Measurements from ENCODE around the gene HIPK1.
"Not testable (repeated sequence)": the region's sequence is repeated elsewhere in the genome, so short reads cannot be mapped to it uniquely, and the experiment has no call there.

Gene HIPK1

DNA sequence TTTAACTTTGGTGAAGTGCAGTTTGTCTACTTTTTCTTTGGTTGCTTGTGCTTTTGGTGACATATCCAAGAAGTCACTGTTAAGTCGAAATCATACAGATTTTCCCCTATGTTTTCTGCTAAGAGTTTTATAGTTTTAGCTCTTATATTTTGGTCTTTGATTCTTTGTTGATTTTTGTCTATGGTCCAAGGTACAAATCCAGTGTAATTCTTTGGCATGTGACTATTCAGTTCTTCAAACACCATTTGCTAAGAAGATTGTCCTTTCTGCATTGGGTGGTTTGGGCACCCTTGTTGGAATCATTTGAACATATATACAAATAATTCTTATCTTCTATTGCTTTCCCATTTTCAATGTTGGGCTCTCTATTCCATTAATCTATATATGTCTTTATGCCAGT lies 16.2 kb downstream of the HIPK1 start:
- no peak for DNase-seq

- DNase-seq = no peak
Measured at GRCh38 chr1:113946112-113946511, 17.0 kb downstream of the HIPK1 start.

DNA sequence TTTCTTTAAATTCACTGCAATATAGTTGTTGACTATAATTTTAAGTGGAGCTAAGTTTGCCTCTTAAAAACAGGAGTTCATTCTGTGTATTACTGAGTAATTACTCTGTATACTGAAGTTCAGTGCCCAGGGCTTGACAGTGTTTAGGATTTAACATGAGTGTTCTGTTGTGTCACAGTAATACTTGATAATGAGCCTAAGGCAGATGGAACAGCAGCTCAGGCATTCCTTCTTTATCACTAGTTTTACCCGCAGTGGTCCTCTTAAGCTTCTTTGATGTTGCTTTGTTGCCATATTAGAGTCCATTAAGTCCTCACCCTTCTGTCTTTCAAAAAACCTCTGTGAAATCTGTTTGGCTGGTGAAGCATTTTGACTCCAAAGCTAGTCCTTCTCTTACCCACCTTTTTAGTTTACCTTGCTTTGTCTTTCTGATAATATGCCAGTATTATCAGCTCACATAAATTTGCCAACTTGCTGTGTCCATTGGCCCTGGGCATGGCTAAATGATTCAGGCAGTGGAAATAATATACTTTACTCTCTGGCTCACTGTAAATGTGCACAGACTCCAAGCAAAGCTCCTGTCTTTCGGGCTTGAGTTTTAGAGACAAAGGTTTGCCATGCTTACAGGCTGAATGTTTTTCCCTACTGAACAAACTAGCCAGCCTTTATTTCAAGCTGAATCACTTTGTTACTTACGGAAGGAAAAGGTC lies 17.7 kb downstream of the HIPK1 start:
- peak in 1 of 14 donors; percentile 21 for DNase-seq

- no peak for DNase-seq
Measured at GRCh38 chr1:113947388-113948107, 18.4 kb downstream of the HIPK1 start.

DNA sequence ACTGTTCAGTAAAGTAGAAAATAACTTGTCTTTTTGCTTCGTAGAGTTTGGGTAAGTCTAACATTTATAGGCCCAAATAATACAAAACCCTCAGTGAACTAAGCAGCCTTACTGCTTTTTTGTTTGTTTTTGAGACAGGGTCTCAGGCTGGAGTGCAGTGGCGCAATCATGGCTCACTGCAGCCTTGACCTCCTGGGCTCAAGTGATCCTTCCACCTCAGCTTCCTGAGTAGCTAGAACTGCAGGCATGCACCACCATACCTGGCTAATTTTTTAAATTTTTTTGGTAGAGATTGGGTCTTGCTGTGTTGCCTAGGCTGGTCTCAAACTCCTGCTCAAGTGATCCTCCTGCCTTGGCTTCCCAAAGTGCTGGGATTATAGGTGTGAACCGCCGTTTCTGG lies 19.0 kb downstream of the HIPK1 start:
- not testable (repeated sequence) for DNase-seq

- DNase-seq = no peak
Measured at GRCh38 chr1:113949007-113949406, 19.9 kb downstream of the HIPK1 start.

DNA sequence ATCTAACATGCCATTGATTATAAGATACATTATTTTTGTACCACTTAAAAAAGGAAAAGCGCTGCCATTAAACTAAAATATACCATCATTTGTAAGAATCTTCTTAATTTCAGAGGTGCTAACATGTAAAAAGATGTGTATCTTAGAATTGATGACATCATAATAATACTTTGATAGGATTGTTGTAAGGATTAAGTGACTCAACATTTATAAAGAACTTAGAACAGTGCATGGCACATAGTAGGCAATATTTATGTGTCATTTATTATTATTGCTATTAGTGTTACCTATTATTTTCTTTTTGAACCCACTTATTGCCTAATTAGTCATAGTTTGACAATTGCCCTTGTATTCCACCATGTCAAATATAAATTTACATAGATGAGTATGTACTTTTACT lies 21.8 kb downstream of the HIPK1 start:
- no peak for DNase-seq

- no peak for DNase-seq
Measured at GRCh38 chr1:113951719-113952118, 22.6 kb downstream of the HIPK1 start.

GRCh38 chr1:113957984-113958383 lies 28.9 kb downstream of the HIPK1 start:
- no peak for DNase-seq

DNA sequence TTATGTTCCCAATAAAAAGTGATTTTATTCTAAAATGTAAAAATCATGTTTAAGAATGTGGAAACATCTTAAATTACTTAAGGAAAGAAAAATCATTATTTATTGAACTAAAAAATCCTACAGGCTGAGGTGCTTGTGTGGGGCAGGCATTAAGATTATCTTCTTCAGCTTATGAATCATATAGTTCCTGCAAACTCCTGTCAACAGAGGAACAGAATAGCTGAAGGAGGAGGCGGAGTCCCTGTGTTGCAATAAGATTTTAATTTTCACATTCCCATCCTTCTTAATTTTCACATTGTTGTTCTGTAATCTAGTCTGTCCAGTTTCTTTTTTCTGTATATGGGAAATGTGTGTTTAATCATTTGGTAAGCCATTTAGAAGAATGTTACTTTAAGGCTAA lies 29.6 kb downstream of the HIPK1 start:
- no peak for DNase-seq

DNA sequence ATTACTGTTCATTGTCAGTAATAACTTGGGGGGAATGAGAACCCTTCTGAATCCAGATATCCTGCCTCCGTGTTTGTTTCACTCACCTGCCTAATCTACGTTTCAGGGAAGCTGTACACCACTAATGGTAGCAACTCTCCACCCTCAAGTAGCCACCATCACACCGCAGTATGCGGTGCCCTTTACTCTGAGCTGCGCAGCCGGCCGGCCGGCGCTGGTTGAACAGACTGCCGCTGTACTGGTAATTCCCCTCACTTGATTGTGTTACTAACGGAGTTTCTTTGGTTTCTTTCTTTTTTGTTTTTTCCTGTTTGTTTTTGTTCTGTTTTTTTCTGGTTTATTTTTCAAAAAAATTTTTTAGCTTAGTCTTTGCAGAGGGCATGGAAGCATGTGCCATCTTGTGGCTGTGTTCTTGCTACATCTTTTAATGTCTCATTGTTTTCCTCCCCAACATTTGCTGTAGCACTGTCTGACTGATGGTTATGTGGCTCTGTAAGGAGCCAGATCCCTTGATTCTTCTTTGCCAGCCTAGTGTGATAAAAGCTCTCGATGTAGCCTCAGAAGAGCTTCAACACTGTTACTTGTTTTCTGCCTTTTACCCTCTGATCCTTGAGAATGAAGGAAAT lies 34.3 kb downstream of the HIPK1 start:
- peak in 1 of 14 donors; percentile 14 for DNase-seq

DNA sequence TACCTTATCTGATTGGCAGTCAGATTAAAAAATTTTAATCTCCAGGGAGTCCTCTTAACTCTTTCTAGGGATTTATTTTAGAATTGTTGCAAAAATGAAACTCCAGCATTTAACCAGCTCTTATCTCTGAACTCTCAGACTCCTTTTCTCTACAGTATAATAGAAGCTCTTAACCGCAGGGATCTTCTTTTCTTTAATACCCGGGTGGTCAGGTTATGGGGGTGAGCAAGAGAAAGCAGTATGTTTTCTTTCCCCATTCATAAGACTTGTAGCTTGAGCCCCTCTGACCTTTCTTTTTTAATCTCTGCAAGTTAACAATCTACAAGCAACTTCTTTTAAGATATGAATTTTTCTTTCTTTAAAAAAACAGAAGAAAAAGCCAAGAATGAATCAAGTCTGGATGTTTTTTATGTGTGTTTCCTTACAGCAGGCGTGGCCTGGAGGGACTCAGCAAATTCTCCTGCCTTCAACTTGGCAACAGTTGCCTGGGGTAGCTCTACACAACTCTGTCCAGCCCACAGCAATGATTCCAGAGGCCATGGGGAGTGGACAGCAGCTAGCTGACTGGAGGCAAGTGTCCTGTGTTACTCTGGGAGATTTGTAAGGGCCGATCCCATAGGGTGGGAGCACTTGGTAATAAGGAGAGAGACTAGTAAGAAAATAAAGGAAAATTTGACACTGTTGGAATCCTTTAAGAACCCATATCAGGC lies 36.7 kb downstream of the HIPK1 start:
- no peak for DNase-seq

- DNase-seq = no peak
Measured at GRCh38 chr1:113972954-113973353, 43.8 kb downstream of the HIPK1 start.

DNA sequence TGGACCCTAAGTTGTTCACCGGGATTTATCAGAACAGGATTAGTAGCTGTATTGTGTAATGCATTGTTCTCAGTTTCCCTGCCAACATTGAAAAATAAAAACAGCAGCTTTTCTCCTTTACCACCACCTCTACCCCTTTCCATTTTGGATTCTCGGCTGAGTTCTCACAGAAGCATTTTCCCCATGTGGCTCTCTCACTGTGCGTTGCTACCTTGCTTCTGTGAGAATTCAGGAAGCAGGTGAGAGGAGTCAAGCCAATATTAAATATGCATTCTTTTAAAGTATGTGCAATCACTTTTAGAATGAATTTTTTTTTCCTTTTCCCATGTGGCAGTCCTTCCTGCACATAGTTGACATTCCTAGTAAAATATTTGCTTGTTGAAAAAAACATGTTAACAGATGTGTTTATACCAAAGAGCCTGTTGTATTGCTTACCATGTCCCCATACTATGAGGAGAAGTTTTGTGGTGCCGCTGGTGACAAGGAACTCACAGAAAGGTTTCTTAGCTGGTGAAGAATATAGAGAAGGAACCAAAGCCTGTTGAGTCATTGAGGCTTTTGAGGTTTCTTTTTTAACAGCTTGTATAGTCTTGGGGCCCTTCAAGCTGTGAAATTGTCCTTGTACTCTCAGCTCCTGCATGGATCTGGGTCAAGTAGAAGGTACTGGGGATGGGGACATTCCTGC lies 46.2 kb downstream of the HIPK1 start:
- no peak for DNase-seq

- no peak for DNase-seq
Measured at GRCh38 chr1:113976609-113977278, 47.6 kb downstream of the HIPK1 start.

GRCh38 chr1:113977906-113978305 lies 48.8 kb downstream of the HIPK1 start:
- no peak for DNase-seq

DNA sequence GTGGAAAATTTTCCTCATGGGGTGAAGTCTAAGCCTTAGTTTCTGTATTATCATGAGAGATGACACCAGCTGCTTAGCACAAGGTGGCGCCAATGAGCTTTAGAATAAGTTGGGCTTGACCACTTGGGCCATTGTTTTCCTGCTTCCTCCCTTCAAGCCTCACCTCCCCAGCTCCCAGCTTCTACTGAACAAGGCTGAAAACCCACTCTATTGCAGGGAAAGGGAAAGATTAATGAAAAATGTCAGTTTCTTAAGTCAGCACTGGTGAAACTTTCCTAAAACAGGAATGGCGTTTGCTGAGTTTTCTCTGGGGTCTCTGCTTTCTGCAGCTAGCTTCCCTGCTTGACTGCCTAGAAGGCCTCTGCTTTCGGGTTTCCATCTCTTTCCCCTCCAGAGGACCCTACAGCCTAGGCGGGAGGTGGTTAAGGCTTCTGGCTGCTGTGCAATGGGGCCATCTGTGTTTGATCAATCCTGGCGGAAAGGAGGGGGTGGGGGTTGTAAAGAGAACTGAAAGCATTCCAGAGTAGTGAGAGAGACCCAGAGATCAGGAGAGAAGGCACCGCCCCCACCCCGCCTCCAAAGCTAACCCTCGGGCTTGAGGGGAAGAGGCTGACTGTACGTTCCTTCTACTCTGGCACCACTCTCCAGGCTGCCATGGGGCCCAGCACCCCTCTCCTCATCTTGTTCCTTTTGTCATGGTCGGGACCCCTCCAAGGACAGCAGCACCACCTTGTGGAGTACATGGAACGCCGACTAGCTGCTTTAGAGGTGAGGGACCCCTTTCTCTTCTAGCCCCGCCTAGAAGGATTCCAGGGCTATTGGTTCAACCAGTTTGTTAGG lies 50.0 kb downstream of the HIPK1 start, which contains the start of gene OLFML3:
OLFML3 (plus strand) TSS at position 612 of the 840 bp plus-strand sequence; CDS start at position 655, 43 bp downstream.
- DNase-seq = peak in 12 of 14 donors; percentile 30 to 70 (median 49)

DNA sequence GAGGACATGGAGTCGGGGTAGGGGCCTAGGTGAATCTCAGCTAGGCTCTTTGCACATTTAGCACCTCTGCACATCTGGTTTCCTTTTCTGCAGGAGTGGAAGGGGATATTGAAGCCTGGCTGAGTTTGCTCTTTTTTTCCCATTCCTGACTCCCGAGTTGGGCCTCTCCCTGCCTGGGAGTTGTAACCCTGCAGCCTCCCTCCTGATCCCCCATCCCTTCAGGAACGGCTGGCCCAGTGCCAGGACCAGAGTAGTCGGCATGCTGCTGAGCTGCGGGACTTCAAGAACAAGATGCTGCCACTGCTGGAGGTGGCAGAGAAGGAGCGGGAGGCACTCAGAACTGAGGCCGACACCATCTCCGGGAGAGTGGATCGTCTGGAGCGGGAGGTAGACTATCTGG lies 51.0 kb downstream of the HIPK1 start:
- DNase-seq = no peak

DNA sequence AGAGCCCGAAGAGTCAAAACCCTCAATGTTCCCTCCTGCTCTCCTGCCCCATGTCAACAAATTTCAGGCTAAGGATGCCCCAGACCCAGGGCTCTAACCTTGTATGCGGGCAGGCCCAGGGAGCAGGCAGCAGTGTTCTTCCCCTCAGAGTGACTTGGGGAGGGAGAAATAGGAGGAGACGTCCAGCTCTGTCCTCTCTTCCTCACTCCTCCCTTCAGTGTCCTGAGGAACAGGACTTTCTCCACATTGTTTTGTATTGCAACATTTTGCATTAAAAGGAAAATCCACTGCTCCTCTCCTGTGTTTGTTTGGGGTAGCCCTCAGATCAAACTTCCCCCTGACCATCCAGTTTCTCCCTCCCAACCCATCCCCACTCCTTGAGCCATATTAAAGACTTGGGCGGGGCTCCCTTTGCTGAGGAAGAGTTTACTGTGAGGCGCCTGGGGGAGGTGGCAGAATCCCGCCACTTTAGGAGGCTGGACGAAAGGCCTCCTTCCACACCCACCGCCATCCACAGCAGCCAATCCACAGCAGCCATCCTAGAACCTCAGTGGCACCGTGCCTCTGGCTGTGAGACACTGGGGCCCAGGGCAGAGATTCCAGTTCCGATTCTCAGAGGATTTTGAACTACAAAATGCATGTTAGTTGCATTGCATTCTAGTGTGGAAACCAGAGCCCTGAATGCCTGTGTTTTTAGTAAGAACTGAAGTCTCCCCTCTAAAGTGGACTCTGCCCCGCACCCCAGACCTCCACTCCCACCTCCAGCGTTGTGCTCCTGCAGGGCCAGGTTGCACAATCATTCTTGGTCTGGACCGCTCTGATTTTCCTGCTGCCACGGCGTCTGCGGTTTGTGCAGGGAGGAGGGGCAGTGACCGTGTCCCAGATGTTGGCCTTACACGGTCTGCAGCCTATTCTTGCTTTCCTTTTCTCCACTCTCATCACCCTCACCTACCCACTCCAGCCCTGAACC lies 53.1 kb downstream of the HIPK1 start:
- DNase-seq = peak in 4 of 14 donors; percentile 25 to 42 (median 32)
